A549 (cell line): ENCODE results near the gene ITGA1. TPM values are rescaled to one million over a fixed set of nuclear protein-coding genes. Genes with fewer than 3 reads are reported as not detected.
A peak's percentile ranks its signal among the peaks of the same experiment; 100 is the strongest.
"Not testable (repeated sequence)": the region's sequence is repeated elsewhere in the genome, so short reads cannot be mapped to it uniquely, and the experiment has no call there.

Source experiments
- ATAC-seq, 2 experiments: fragments of 200-7000 bp in 1 of 2; fragments of >200 bp in 1 of 2; cut with Nextera tagmentation in 1 of 2; cut with Tn5 transposase in 1 of 2; 3 replicates each; pipeline versions ENCODE4 v1.8.0 to v1.9.1; 2018 to 2020; ENCODE audit warnings: mild to moderate bottlenecking in 1 of 2, moderate library complexity in 1 of 2
- CTCF ChIA-PET: fragments of 300-600 bp; sonication (Branson Sonifier 250); formaldehyde crosslinking; extraction: SDS; loops from one replicate; lab custom pipeline; 2021; ENCODE audit warnings: antibody characterized with exemption, inconsistent platforms; lab: Yijun Ruan, JAX
- POLR2A ChIA-PET: fragments of 350-600 bp; formaldehyde crosslinking; extraction: SDS; loops from one replicate; lab custom pipeline; 2021; ENCODE audit warnings: antibody characterized with exemption, inconsistent platforms; lab: Yijun Ruan, JAX
- DNase-seq, 2 experiments: peaks; one replicate each; pipeline versions ENCODE4 v3.0.0 to v3.0.0-alpha.2; 2011 to 2016; ENCODE audit warnings: low read depth in 1 of 2, low spot score in 1 of 2
- FAIRE-seq: peaks from 2 replicates; lab custom pipeline; 2011; peaks lifted over from hg19 to GRCh38; lab: Jason Lieb, UNC
- H3K27ac ChIP-seq, 2 experiments: fragments of >200 bp; sonication (Bioruptor Twin); formaldehyde crosslinking; 3 replicates each; pipeline ENCODE4 v1.5.1; 2016 to 2017
- H3K4me1 ChIP-seq: fragments of >200 bp; sonication (Bioruptor Twin); formaldehyde crosslinking; 3 replicates; pipeline ENCODE4 v1.6.1; 2016
- H3K4me2 ChIP-seq: fragments of >200 bp; sonication (Bioruptor Twin); formaldehyde crosslinking; 3 replicates; pipeline ENCODE4 v1.6.1; 2016
- H3K4me3 ChIP-seq: fragments of >200 bp; sonication (Bioruptor Twin); formaldehyde crosslinking; 3 replicates; pipeline ENCODE4 v1.5.1; 2016
- H3K9me3 ChIP-seq: fragments of >200 bp; sonication (Bioruptor Twin); formaldehyde crosslinking; 3 replicates; pipeline ENCODE4 v1.6.1; 2016
- ATOH8 ChIP-seq: fragments of 250-450 bp; sonication (Bioruptor Pico); IDR thresholded peaks from 2 replicates; pipeline ENCODE4 v1.5.0; 2020; ENCODE audit warnings: low read depth, mild to moderate bottlenecking, moderate library complexity
- CEBPB ChIP-seq, 2 experiments: fragments of >200 bp in 1 of 2; sonication (Bioruptor Twin) in 1 of 2; formaldehyde crosslinking in 1 of 2; IDR thresholded peaks; 2 replicates each; pipeline ENCODE4 v1.6.1; 2012 to 2016
- EHF ChIP-seq: fragments of 250-450 bp; sonication (Bioruptor Pico); IDR thresholded peaks from 2 replicates; pipeline ENCODE4 v1.5.0; 2020; ENCODE audit warnings: mild to moderate bottlenecking
- EHMT2 ChIP-seq: fragments of 200-600 bp; sonication (generic); IDR thresholded peaks from 2 replicates; pipeline ENCODE4 v1.6.1; 2016; ENCODE audit warnings: antibody characterized with exemption, low read depth, mild to moderate bottlenecking, moderate library complexity
- ESRRA ChIP-seq: fragments of 150-350 bp; IDR thresholded peaks from 2 replicates; pipeline ENCODE4 v1.6.1; 2014; ENCODE audit warnings: mild to moderate bottlenecking, low read length, borderline replicate concordance
- HOXA7 ChIP-seq: fragments of 250-450 bp; sonication (Bioruptor Pico); IDR thresholded peaks from 2 replicates; pipeline ENCODE4 v1.5.0; 2020; ENCODE audit warnings: mild to moderate bottlenecking, moderate library complexity
- NR3C1 ChIP-seq: fragments of >200 bp; sonication (Bioruptor Twin); formaldehyde crosslinking; IDR thresholded peaks from 3 replicates; pipeline ENCODE4 v1.6.1; 2017
- RFX5 ChIP-seq: fragments of 450-650 bp; IDR thresholded peaks from 2 replicates; pipeline ENCODE4 v1.7.1; 2014; ENCODE audit warnings: antibody characterized with exemption, mild to moderate bottlenecking, moderate library complexity
- RNF2 ChIP-seq: fragments of 200-600 bp; sonication (generic); IDR thresholded peaks from 2 replicates; pipeline ENCODE4 v1.6.1; 2016; ENCODE audit warnings: low read depth, mild to moderate bottlenecking, antibody characterized with exemption, moderate library complexity, borderline replicate concordance
- SMC3 ChIP-seq: fragments of >200 bp; sonication (Bioruptor Twin); formaldehyde crosslinking; IDR thresholded peaks from 3 replicates; pipeline ENCODE4 v1.6.1; 2018; ENCODE audit warnings: inconsistent platforms
- TFCP2L1 ChIP-seq: fragments of 250-450 bp; sonication (Bioruptor Pico); IDR thresholded peaks from 2 replicates; pipeline ENCODE4 v1.5.0; 2021; ENCODE audit warnings: mild to moderate bottlenecking
- USF2 ChIP-seq: fragments of 450-650 bp; IDR thresholded peaks from 2 replicates; pipeline ENCODE4 v1.6.1; 2014; ENCODE audit warnings: antibody characterized with exemption
- WGBS: methylation state at CpG from one replicate; pipeline ENCODE4 v1.1.6; 2017; ENCODE audit errors: missing lambda C conversion rate; 5-methylcytosine and 5-hydroxymethylcytosine counted together
- polyA plus RNA-seq, 4 experiments: library from polyadenylated mRNA; depleted of rRNA in 3 of 4; stranded (reverse); fragments of >200 nt; fragmentation: RNase III in 1 of 4; extraction: RNeasy Plus Mini Kit Qiagen cat#74134 plus additional on column Dnase treatment in 1 of 4; gene quantifications; 2 replicates in 3 of 4; 3 replicates in 1 of 4; pipeline ENCODE4 v1.2.3, GENCODE V29; 2011 to 2017
- TF ChIP-seq, protein P1 (sequence below): fragments of 150-350 bp; IDR thresholded peaks from 2 replicates; pipeline ENCODE4 v1.6.1; 2014; ENCODE audit warnings: low read depth, mild to moderate bottlenecking, low read length
- TF ChIP-seq, protein P2 (sequence below): IDR thresholded peaks from 2 replicates; pipeline ENCODE4 v1.6.1; 2012; ENCODE audit warnings: low read depth, borderline replicate concordance
- TF ChIP-seq, protein P3 (sequence below): fragments of >200 bp; sonication (Bioruptor Twin); formaldehyde crosslinking; IDR thresholded peaks from 2 replicates; pipeline ENCODE4 v1.6.1; 2016
- TF ChIP-seq, protein P4 (sequence below): fragments of >200 bp; sonication (Bioruptor Twin); formaldehyde crosslinking; IDR thresholded peaks from 3 replicates; pipeline ENCODE4 v1.6.1; 2016

Gene ITGA1
- polyA plus RNA-seq, 2 of the 4 experiments (the other 2 are of a cell fraction) = 1.5 to 5.5 TPM

GRCh38 chr5:52864884-52865283 lies 77.2 kb downstream of the ITGA1 start:
- FAIRE-seq (no peak), ATAC-seq (no peak), DNase-seq (peak in 1 of 2 experiments; percentile 4)
- no peak overlapping the region for H3K27ac ChIP-seq
- 49% methylated on average over 3 of the region's 3 CpGs for WGBS
- H3K4me3 ChIP-seq = no peak overlapping the region
- no peaks in the 10 kb centered on the region for H3K9me3 ChIP-seq
- TF ChIP-seq RFX5 (no peak), HOXA7 (no peak), ATOH8 (CRISPR knock-in tag) (no peak), RNF2 (no peak), NR3C1 (no peak), ESRRA (no peak), USF2 (no peak), EHF (CRISPR knock-in tag) (no peak), TFCP2L1 (CRISPR knock-in tag) (no peak), SMC3 (no peak), CEBPB (IDR thresholded peaks at IDR 0.05) (no peak)
- TF ChIP-seq, protein P1, sequence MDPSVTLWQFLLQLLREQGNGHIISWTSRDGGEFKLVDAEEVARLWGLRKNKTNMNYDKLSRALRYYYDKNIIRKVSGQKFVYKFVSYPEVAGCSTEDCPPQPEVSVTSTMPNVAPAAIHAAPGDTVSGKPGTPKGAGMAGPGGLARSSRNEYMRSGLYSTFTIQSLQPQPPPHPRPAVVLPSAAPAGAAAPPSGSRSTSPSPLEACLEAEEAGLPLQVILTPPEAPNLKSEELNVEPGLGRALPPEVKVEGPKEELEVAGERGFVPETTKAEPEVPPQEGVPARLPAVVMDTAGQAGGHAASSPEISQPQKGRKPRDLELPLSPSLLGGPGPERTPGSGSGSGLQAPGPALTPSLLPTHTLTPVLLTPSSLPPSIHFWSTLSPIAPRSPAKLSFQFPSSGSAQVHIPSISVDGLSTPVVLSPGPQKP = no peak
- TF ChIP-seq, protein P2, sequence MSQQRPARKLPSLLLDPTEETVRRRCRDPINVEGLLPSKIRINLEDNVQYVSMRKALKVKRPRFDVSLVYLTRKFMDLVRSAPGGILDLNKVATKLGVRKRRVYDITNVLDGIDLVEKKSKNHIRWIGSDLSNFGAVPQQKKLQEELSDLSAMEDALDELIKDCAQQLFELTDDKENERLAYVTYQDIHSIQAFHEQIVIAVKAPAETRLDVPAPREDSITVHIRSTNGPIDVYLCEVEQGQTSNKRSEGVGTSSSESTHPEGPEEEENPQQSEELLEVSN = no peak
- no peak overlapping the region for H3K4me2 ChIP-seq
- CTCF ChIA-PET = no interaction called here
- H3K4me1 ChIP-seq = no peaks in the 10 kb centered on the region
- POLR2A ChIA-PET = no interaction called here

GRCh38 chr5:52865991-52866390 lies 78.3 kb downstream of the ITGA1 start:
- H3K4me3 ChIP-seq, POLR2A ChIA-PET, DNase-seq, H3K27ac ChIP-seq, CTCF ChIA-PET, FAIRE-seq, H3K4me2 ChIP-seq, H3K9me3 ChIP-seq, ATAC-seq, H3K4me1 ChIP-seq: not testable (repeated sequence)
- 90% methylated on average over 2 of the region's 2 CpGs for WGBS

- ATAC-seq (no peak), FAIRE-seq (no peak), DNase-seq (no peak)
- Histone ChIP-seq H3K4me3 (no peak overlapping the region), H3K9me3 (no peaks in the 10 kb centered on the region), H3K4me2 (no peak overlapping the region), H3K4me1 (no peaks in the 10 kb centered on the region), H3K27ac (no peak overlapping the region)
- 51% methylated on average over 2 of the region's 2 CpGs for WGBS
- TF ChIP-seq, protein P3, sequence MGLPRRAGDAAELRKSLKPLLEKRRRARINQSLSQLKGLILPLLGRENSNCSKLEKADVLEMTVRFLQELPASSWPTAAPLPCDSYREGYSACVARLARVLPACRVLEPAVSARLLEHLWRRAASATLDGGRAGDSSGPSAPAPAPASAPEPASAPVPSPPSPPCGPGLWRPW = no peak
- TF ChIP-seq, protein P4, sequence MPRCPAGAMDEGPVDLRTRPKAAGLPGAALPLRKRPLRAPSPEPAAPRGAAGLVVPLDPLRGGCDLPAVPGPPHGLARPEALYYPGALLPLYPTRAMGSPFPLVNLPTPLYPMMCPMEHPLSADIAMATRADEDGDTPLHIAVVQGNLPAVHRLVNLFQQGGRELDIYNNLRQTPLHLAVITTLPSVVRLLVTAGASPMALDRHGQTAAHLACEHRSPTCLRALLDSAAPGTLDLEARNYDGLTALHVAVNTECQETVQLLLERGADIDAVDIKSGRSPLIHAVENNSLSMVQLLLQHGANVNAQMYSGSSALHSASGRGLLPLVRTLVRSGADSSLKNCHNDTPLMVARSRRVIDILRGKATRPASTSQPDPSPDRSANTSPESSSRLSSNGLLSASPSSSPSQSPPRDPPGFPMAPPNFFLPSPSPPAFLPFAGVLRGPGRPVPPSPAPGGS = no peak
- TF ChIP-seq CEBPB (IDR thresholded peaks at IDR 0.05) (no peak), RFX5 (no peak), ATOH8 (CRISPR knock-in tag) (no peak), EHMT2 (no peak)
- ChIA-PET CTCF (no interaction called here), POLR2A (no interaction called here)
Observed at GRCh38 chr5:52867809-52868208, 80.1 kb downstream of the ITGA1 start.
